Hair follicle dermal papilla cell (primary cell): ENCODE measurements around the gene SYCN. TPM values are rescaled to one million over a fixed set of nuclear protein-coding genes. Genes with fewer than 3 reads are reported as not detected.

ENCODE experiments used
- total RNA-seq: library from RNA; depleted of rRNA; stranded (reverse); fragments of >200 nt; gene quantifications from 2 replicates; pipeline ENCODE4 v1.2.3, GENCODE V29; 2012

Gene SYCN, protein sequence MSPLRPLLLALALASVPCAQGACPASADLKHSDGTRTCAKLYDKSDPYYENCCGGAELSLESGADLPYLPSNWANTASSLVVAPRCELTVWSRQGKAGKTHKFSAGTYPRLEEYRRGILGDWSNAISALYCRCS
- total RNA-seq, result not detected in 2 replicates

DNA sequence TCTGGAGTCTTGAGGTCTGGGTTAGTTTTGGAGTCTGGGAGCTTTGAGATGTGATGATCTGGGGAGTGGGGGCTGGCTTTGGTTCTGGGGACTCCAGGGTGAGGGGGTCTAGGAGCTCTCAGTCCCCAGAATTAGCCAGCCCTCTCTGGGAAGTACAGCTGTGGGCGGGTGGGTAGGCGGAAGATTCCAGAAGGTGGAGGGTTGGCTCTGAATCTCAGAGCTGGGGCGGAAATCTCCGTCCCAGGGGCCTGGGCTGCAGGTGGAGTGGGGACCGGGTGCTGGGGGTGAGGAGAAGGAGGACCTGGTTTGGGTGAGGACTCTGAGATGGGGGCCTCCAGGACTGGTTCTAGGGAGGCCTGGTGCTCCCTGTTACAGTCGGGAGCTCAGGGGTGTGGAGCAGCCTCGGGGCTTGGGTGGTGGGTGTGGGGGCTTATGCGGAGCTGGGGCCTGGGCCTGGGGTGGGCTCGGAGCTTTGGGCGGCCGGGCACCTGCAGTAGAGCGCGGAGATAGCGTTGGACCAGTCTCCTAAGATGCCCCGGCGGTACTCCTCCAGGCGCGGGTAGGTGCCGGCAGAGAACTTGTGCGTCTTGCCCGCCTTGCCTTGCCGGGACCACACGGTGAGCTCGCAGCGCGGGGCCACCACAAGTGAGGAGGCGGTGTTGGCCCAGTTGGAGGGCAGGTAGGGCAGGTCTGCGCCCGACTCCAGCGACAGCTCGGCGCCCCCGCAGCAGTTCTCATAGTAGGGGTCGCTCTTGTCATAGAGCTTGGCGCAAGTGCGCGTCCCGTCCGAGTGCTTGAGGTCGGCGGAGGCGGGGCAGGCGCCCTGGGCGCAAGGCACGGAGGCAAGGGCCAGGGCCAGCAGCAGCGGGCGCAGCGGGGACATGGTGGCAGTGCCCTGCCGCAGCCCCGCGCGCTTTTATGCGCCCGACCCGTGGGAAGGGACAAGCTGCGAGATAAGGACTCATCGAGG, at the start of gene SYCN:
TSS of gene SYCN (minus strand) at position 892 of the 970 bp plus-strand sequence. CDS start at position 883, 9 bp downstream.

DNA sequence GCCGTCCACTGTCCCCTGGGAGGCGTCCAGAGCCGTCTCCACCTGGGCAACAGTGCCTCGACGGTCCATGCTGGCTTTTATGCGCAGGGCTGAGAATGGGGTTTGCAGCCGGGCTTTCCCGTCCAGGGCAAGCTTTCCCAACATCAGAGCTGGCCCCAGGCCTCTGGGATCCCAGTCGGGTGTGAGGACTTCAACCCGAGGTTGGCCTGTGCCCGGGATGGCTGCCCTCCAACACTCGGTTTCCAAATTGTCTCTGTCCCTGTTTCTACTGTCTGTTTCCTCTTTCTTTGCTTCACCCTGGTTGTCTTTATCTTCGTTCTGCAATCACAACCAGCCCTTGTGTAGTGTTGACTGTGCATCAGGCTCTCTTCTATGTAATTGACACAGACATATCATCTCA, 44.7 kb upstream of the SYCN start, which contains the start of gene IFNL4:
TSS of gene IFNL4 (minus strand) at position 51 of the 400 bp plus-strand sequence.

DNA sequence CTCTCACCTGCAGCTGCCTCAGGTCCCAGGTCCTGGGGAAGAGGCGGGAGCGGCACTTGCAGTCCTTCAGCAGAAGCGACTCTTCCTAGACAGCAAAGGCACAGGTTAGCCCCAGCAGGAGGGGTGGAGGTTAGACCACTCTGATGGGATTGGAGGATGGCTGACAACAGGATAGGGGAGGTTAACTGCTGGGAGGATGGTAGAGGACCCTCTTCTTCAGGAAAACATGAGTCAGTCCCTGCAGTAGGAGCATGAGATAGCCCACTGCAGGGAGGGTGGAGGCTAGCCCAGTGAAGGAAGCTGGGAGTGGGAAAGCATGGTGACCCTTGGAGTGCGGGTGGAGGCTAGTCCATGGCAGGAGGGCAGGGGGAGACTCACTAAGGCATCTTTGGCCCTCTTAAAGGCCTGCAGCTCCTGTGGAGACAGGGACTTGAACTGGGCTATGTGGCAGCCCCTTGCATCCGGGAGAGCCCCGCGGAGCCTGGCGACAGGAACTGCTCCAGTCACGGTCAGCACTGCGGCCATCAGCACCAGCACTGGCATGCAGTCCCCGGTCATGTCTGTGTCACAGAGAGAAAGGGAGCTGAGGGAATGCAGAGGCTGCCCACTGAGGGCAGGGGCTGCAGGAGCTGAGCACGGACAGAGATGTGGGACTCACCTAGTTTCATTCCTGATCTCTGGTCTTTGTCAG, 40.5 kb upstream of the SYCN start, which contains the start of gene IFNL3:
TSS of gene IFNL3 (minus strand) at position 597 of the 691 bp plus-strand sequence. CDS start at position 558, 39 bp downstream.

DNA sequence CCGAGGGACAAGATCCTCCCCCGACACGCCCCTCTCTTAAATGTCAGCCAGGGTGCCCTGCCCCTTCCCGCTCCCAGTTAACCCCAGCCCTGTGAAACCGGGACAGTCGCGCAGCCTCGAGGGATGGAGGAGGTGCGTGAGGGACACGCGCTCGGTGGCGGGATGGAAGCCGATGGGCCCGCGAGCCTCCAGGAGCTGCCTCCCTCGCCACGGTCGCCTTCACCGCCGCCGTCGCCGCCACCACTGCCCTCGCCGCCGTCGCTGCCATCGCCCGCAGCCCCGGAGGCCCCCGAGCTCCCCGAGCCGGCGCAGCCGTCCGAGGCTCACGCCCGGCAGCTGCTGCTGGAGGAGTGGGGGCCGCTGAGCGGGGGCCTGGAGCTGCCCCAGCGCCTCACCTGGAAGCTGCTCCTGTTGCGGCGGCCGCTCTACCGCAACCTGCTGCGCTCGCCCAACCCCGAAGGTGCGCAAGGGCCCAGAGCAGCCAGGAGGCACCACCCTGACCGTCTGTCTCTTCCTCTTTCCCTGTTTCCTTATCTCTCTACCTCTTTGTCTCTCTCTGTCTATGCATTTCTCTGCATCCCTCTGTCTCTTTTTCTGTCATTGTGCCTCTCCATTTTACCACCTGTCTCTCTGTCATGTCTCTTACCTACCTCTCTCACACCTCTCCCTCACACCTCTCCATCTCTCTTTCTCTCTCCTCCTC, 7.1 kb downstream of the SYCN start, which contains the start of gene NCCRP1:
TSS of gene NCCRP1 (plus strand) at position 105 of the 703 bp plus-strand sequence. CDS start at position 124, 19 bp downstream.

Other genes starting within 250 kb of the SYCN start
- 28.4 and 34.6 TPM in 2 replicates for gene FBXO17, start 228.5 kb downstream of the SYCN start, total RNA-seq
- gene FBXO27, start 171.7 kb downstream of the SYCN start, total RNA-seq, result 2.8 and 3.4 TPM in 2 replicates
- gene ACP7, start 119.9 kb downstream of the SYCN start, total RNA-seq, result 0.36 and 1.1 TPM in 2 replicates
- 8.1 and 14.9 TPM in 2 replicates for gene PAK4, start 78.5 kb downstream of the SYCN start, total RNA-seq
- not detected in 2 replicates for gene NCCRP1, start 7.3 kb downstream of the SYCN start, total RNA-seq
- not detected in 2 replicates for gene IFNL3, start 40.7 kb upstream of the SYCN start, total RNA-seq
- gene IFNL4, start 44.6 kb upstream of the SYCN start, total RNA-seq, result not detected in 2 replicates
- not detected in 2 replicates for gene IFNL2, start 64.1 kb upstream of the SYCN start, total RNA-seq
- gene IFNL1, start 92.1 kb upstream of the SYCN start, total RNA-seq, result not detected in 2 replicates
- gene LRFN1, start 116.6 kb upstream of the SYCN start, total RNA-seq, result 0.24 and 0.32 TPM in 2 replicates
- gene GMFG, start 131.8 kb upstream of the SYCN start, total RNA-seq, result 3.7 and 8.4 TPM in 2 replicates
- gene SAMD4B, start 138.2 kb upstream of the SYCN start, total RNA-seq, result 109 and 110 TPM in 2 replicates
- gene PAF1, start 186.8 kb upstream of the SYCN start, total RNA-seq, result 32.9 and 35.5 TPM in 2 replicates
- 31.2 and 32.2 TPM in 2 replicates for gene MED29, start 187.1 kb upstream of the SYCN start, total RNA-seq
- gene ZFP36, start 202.6 kb upstream of the SYCN start, total RNA-seq, result 18.9 and 19.0 TPM in 2 replicates
- 41.0 and 41.9 TPM in 2 replicates for gene PLEKHG2, start 208.4 kb upstream of the SYCN start, total RNA-seq
- gene RPS16, start 231.7 kb upstream of the SYCN start, total RNA-seq, result 213 and 236 TPM in 2 replicates
- 87.7 and 93.9 TPM in 2 replicates for gene SUPT5H, start 241.3 kb upstream of the SYCN start, total RNA-seq